Measurements from ENCODE around the gene RASEF.

- TF ChIP-seq POLR2AphosphoS5 (IDR thresholded peaks at IDR 0.05; ENCODE audit: low read depth, low read length), result no peak
- TF ChIP-seq TAF1 (IDR thresholded peaks at IDR 0.05; ENCODE audit: borderline replicate concordance, low read depth, low read length), result no peak
- TF ChIP-seq POLR2A (IDR thresholded peaks at IDR 0.05; ENCODE audit: low read depth, low read length), result no peak
These were observed 6.8 kb downstream of the RASEF start for GRCh38 chr9:83056174-83056573.

All from GM12892 (cell line).